Neural progenitor cell (in vitro differentiated cells): ENCODE data around the gene P2RX6.

Experiments
- CTCF ChIP-seq: fragments of 200-600 bp; sonication (generic); IDR thresholded peaks from 2 replicates; pipeline ENCODE4 v1.5.1; 2017; ENCODE audit warnings: antibody characterized with exemption, mild to moderate bottlenecking
- EZH2 ChIP-seq: fragments of 200-600 bp; sonication (generic); IDR thresholded peaks from 2 replicates; pipeline ENCODE4 v1.6.1; 2017; ENCODE audit warnings: antibody characterized with exemption, mild to moderate bottlenecking, moderate library complexity
- EZH2phosphoT487 ChIP-seq: fragments of 200-600 bp; sonication (generic); IDR thresholded peaks from 2 replicates; pipeline ENCODE4 v1.6.1; 2017; ENCODE audit warnings: antibody characterized with exemption

GRCh38 chr22:20979940-20980453 lies 35.0 kb upstream of the P2RX6 start:
- no peak for TF ChIP-seq CTCF
- TF ChIP-seq EZH2 = no peak
- no peak for TF ChIP-seq EZH2phosphoT487
